K562 (cell line): ENCODE results near the gene RCC1. TPM values are rescaled to one million over a fixed set of nuclear protein-coding genes. Genes with fewer than 3 reads are reported as not detected.

ENCODE experiments used
- CREB1 ChIP-seq, 2 experiments: sonication (generic) in 1 of 2; formaldehyde crosslinking in 1 of 2; IDR thresholded peaks; 2 replicates each; pipeline versions ENCODE4 v1.6.1 to v1.8.0; 2012 to 2022; ENCODE audit warnings: inconsistent platforms in 1 of 2, mild to moderate bottlenecking in 1 of 2, missing genetic modification reagents in 1 of 2, moderate library complexity in 1 of 2
- DIDO1 ChIP-seq: fragments of 450-650 bp; IDR thresholded peaks from 2 replicates; pipeline ENCODE4 v1.6.1; 2016; ENCODE audit warnings: low read depth, missing biosample characterization, missing genetic modification characterization
- FOXM1 ChIP-seq, 2 experiments: fragments of 450-650 bp in 1 of 2; sonication (generic) in 1 of 2; formaldehyde crosslinking in 1 of 2; IDR thresholded peaks; 2 replicates each; pipeline versions ENCODE4 v1.6.1 to v1.9.0; 2017 to 2022; ENCODE audit warnings: low read depth in 2 of 2, mild to moderate bottlenecking in 2 of 2, missing genetic modification reagents in 1 of 2, moderate library complexity in 1 of 2
- KLF6 ChIP-seq: fragments of 250-450 bp; sonication (Bioruptor Pico); IDR thresholded peaks from 2 replicates; pipeline ENCODE4 v1.4.0; 2020; ENCODE audit warnings: mild to moderate bottlenecking, moderate library complexity, borderline replicate concordance
- LCOR ChIP-seq: sonication (generic); formaldehyde crosslinking; IDR thresholded peaks from 2 replicates; pipeline ENCODE4 v1.8.0; 2022; ENCODE audit warnings: mild to moderate bottlenecking, missing genetic modification reagents
- MCM5 ChIP-seq: fragments of 450-650 bp; IDR thresholded peaks from 2 replicates; pipeline ENCODE4 v1.6.1; 2016; ENCODE audit warnings: low read depth
- MYNN ChIP-seq, 2 experiments: sonication (generic); formaldehyde crosslinking in 1 of 2; IDR thresholded peaks; 2 replicates each; pipeline versions ENCODE4 v1.5.0 to v1.6.1; 2016 to 2020; ENCODE audit warnings: antibody characterized with exemption in 1 of 2, missing genetic modification reagents in 1 of 2
- RBBP5 ChIP-seq: fragments of 200-600 bp; sonication (generic); IDR thresholded peaks from 2 replicates; pipeline ENCODE4 v1.6.1; 2012; ENCODE audit warnings: borderline replicate concordance, mild to moderate bottlenecking, low read length, control low read depth, inconsistent platforms; ENCODE audit not compliant: insufficient read depth, poor library complexity, severe bottlenecking
- RBM22 ChIP-seq: fragments of 200-400 bp; formaldehyde crosslinking; IDR thresholded peaks from 2 replicates; pipeline ENCODE4 v1.6.1; 2018; ENCODE audit warnings: low read length, low read depth; ENCODE audit not compliant: poor library complexity, severe bottlenecking
- SIN3A ChIP-seq, 2 experiments: fragments of 150-350 bp in 1 of 2; IDR thresholded peaks; 2 replicates each; pipeline ENCODE4 v1.6.1; 2011 to 2016; ENCODE audit warnings: borderline replicate concordance in 2 of 2, low read depth in 2 of 2, low read length in 2 of 2, mild to moderate bottlenecking in 2 of 2, moderate library complexity in 2 of 2; ENCODE audit not compliant: control insufficient read depth in 1 of 2
- SMC3 ChIP-seq: conservative IDR thresholded peaks from 2 replicates; pipeline ENCODE4 v1.6.1; 2011; ENCODE audit warnings: low read depth, low read length, improper control_type of control experiment; ENCODE audit not compliant: insufficient read depth
- SNAPC5 ChIP-seq: fragments of 250-450 bp; sonication (Bioruptor Pico); IDR thresholded peaks from 2 replicates; pipeline ENCODE4 v1.8.0; 2021; ENCODE audit warnings: moderate library complexity, mild to moderate bottlenecking, inconsistent platforms
- SRSF3 ChIP-seq: fragments of 200-400 bp; formaldehyde crosslinking; IDR thresholded peaks from 2 replicates; pipeline ENCODE4 v1.6.1; 2016; ENCODE audit warnings: mild to moderate bottlenecking, low read length, moderate library complexity; ENCODE audit not compliant: insufficient read depth
- STAT5B ChIP-seq: fragments of 250-450 bp; sonication (Bioruptor Pico); IDR thresholded peaks from 2 replicates; pipeline ENCODE4 v1.8.0; 2021; ENCODE audit warnings: mild to moderate bottlenecking, inconsistent platforms
- TBL1XR1 ChIP-seq, 2 experiments: IDR thresholded peaks; 2 replicates each; pipeline ENCODE4 v1.6.1; 2012; ENCODE audit warnings: improper control_type of control experiment in 2 of 2, low read length in 2 of 2, mild to moderate bottlenecking in 1 of 2
- TRIM24 ChIP-seq, 2 experiments: fragments of 450-650 bp; IDR thresholded peaks; 2 replicates each; pipeline ENCODE4 v1.6.1; 2016
- U2AF1 ChIP-seq: fragments of 200-400 bp; formaldehyde crosslinking; optimal IDR thresholded peaks from 2 replicates; pipeline ENCODE3; 2017; ENCODE audit warnings: mild to moderate bottlenecking, low read depth, low read length, moderate library complexity
- ZC3H11A ChIP-seq: IDR thresholded peaks from 2 replicates; pipeline ENCODE4 v1.6.1; 2012; ENCODE audit warnings: low read depth, low read length, improper control_type of control experiment
- ZNF408 ChIP-seq: fragments of 250-450 bp; sonication (Bioruptor Pico); IDR thresholded peaks from 2 replicates; pipeline ENCODE4 v1.4.0; 2020; ENCODE audit warnings: low read depth, mild to moderate bottlenecking, moderate library complexity
- ZNF436 ChIP-seq: fragments of 250-450, 450-650 bp; sonication (Bioruptor Pico); formaldehyde crosslinking; IDR thresholded peaks from 2 replicates; pipeline ENCODE4 v1.7.0; 2020; ENCODE audit warnings: mild to moderate bottlenecking
- ZNF561 ChIP-seq: fragments of 450-650 bp; formaldehyde crosslinking; conservative IDR thresholded peaks from 2 replicates; pipeline ENCODE4 v1.4.0; 2020; ENCODE audit warnings: mild to moderate bottlenecking, moderate library complexity
- ZNF586 ChIP-seq: fragments of 450-650 bp; formaldehyde crosslinking; conservative IDR thresholded peaks from 2 replicates; pipeline ENCODE4 v1.4.0; 2020; ENCODE audit warnings: mild to moderate bottlenecking, moderate library complexity
- polyA plus RNA-seq, 8 experiments: library from polyadenylated mRNA; depleted of rRNA in 4 of 8; stranded (reverse) in 5 of 8; unstranded in 3 of 8; fragments of >200 nt; fragmentation: Nextera tagmentation in 2 of 8; fragmentation: Illumina TruSeq in 1 of 8; extraction: Ambion mirVana in 2 of 8; extraction: Trizol in 1 of 8; gene quantifications; 2 replicates each; pipeline versions ENCODE4 v1.2.1 to v1.2.3, GENCODE V29; 2011 to 2014; ENCODE audit warnings: inconsistent platforms in 1 of 8, missing spikeins in 1 of 8
- total RNA-seq, 7 experiments: library from RNA; depleted of rRNA in 6 of 7; stranded (reverse); fragments of >200 nt in 6 of 7; fragmentation: Illumina TruSeq in 2 of 7; extraction: Trizol in 2 of 7; gene quantifications; 2 replicates each; pipeline versions ENCODE4 v1.2.1 to v1.2.3, GENCODE V29; 2011 to 2021; ENCODE audit warnings: low replicate concordance in 1 of 7
- TF ChIP-seq, protein P1 (sequence below): fragments of 250-450 bp; sonication (Bioruptor Pico); IDR thresholded peaks from 2 replicates; pipeline ENCODE4 v1.8.0; 2022; ENCODE audit warnings: moderate library complexity, mild to moderate bottlenecking, inconsistent platforms
- TF ChIP-seq, protein P2 (sequence below), 2 experiments: fragments of 450-650 bp; conservative IDR thresholded peaks; 2 replicates each; pipeline ENCODE4 v1.6.1; 2017; ENCODE audit warnings: mild to moderate bottlenecking in 2 of 2, moderate library complexity in 2 of 2

Gene RCC1
- total and polyA plus RNA-seq, 9 of the 15 experiments (the other 6 are each of a cell fraction or from before 2014, with no cell fraction given) = 16.4 to 202 (median 107) TPM

- TF ChIP-seq, protein P1, sequence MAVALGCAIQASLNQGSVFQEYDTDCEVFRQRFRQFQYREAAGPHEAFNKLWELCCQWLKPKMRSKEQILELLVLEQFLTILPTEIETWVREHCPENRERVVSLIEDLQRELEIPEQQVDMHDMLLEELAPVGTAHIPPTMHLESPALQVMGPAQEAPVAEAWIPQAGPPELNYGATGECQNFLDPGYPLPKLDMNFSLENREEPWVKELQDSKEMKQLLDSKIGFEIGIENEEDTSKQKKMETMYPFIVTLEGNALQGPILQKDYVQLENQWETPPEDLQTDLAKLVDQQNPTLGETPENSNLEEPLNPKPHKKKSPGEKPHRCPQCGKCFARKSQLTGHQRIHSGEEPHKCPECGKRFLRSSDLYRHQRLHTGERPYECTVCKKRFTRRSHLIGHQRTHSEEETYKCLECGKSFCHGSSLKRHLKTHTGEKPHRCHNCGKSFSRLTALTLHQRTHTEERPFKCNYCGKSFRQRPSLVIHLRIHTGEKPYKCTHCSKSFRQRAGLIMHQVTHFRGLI (CRISPR knock-in tag) = no peak
- TF ChIP-seq DIDO1 (tag) (no peak), FOXM1 (IDR thresholded peaks at IDR 0.05; ENCODE audit: low read depth) (no peak), FOXM1 (CRISPR knock-in tag; IDR thresholded peaks at IDR 0.05; ENCODE audit: low read depth) (no peak), STAT5B (no peak), LCOR (CRISPR knock-in tag) (no peak; the same call in none of the 2 replicates), MCM5 (no peak), TRIM24 (IDR thresholded peaks at IDR 0.05) (0 out of 4 replicates have a peak, but pooled peaks of 1 of the 2 experiments have one; percentile 15), ZNF586 (no peak), ZNF561 (CRISPR knock-in tag) (no peak), RBBP5 (no peak), SMC3 (0 out of 2 replicates have a peak, but pooled peaks have one; percentile 1), SRSF3 (0 out of 2 replicates have a peak, but pooled peaks have one; percentile 2), MYNN (IDR thresholded peaks at IDR 0.05) (no peak), MYNN (CRISPR knock-in tag; IDR thresholded peaks at IDR 0.05) (no peak), ZNF408 (CRISPR knock-in tag) (no peak), SNAPC5 (CRISPR knock-in tag) (no peak), ZC3H11A (no peak), TBL1XR1 (IDR thresholded peaks at IDR 0.05; ENCODE audit: low read length in 2 of 2) (peak in 1 of 2 experiments; percentile 62; a peak in 1 of 4 replicates), SIN3A (IDR thresholded peaks at IDR 0.05; ENCODE audit: borderline replicate concordance in 2 of 2, control insufficient read depth in 1 of 2, low read depth in 2 of 2, low read length in 2 of 2) (0 out of 4 replicates have a peak, but pooled peaks of 1 of the 2 experiments have one; percentile 48), CREB1 (IDR thresholded peaks at IDR 0.05) (no peak), CREB1 (CRISPR knock-in tag; IDR thresholded peaks at IDR 0.05) (0 out of 2 replicates have a peak, but pooled peaks have one; percentile 40), RBM22 (no peak), U2AF1 (peak; percentile 39), ZNF436 (no peak), KLF6 (CRISPR knock-in tag) (no peak)
- TF ChIP-seq, protein P2, sequence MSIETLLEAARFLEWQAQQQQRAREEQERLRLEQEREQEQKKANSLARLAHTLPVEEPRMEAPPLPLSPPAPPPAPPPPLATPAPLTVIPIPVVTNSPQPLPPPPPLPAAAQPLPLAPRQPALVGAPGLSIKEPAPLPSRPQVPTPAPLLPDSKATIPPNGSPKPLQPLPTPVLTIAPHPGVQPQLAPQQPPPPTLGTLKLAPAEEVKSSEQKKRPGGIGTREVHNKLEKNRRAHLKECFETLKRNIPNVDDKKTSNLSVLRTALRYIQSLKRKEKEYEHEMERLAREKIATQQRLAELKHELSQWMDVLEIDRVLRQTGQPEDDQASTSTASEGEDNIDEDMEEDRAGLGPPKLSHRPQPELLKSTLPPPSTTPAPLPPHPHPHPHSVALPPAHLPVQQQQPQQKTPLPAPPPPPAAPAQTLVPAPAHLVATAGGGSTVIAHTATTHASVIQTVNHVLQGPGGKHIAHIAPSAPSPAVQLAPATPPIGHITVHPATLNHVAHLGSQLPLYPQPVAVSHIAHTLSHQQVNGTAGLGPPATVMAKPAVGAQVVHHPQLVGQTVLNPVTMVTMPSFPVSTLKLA (conservative IDR thresholded peaks at IDR 0.05) = peak; percentile 14 to 54; a peak in 3 of 4 replicates
Observed at GRCh38 chr1:28506907-28507246, 1.0 kb downstream of the RCC1 start (continued).
